Endothelial cell of umbilical vein (primary cell): ENCODE results near the gene CLCN3. TPM values are rescaled to one million over a fixed set of nuclear protein-coding genes. Genes with fewer than 3 reads are reported as not detected.

ENCODE experiments used
- BruUV-seq: library from RNA; stranded (reverse); fragments of 400-500 nt; replicated peaks from 2 replicates; lab custom pipeline; 2021; lab: Mats Ljungman, UMichigan
- CTCF ChIA-PET: fragments of 300-600, 350-600 bp; sonication (Branson Sonifier 250); formaldehyde crosslinking; loops from one replicate; lab custom pipeline; 2021; ENCODE audit warnings: antibody characterized with exemption, inconsistent platforms; lab: Charles Lee
- POLR2A ChIA-PET: fragments of 300-600, 350-600 bp; sonication (Branson Sonifier 250); formaldehyde crosslinking; loops from one replicate; lab custom pipeline; 2021; ENCODE audit warnings: antibody characterized with exemption, inconsistent platforms; lab: Charles Lee
- DNase-seq: peaks from one replicate; pipeline ENCODE4 v3.0.0-alpha.2; 2011; ENCODE audit warnings: low read depth, low spot score
- FAIRE-seq: peaks from 2 replicates; lab custom pipeline; 2011; peaks lifted over from hg19 to GRCh38; lab: Jason Lieb, UNC
- H2AFZ ChIP-seq: 2 replicates; pipeline ENCODE4 v1.6.0; 2012; ENCODE audit warnings: low read depth, low read length, control low read depth, inconsistent platforms
- H3K27ac ChIP-seq: 2 replicates; pipeline ENCODE4 v1.5.1; 2011; ENCODE audit warnings: low read depth, mild to moderate bottlenecking, control low read depth, low read length, moderate library complexity; ENCODE audit not compliant: insufficient read depth
- H3K27me3 ChIP-seq, 2 experiments: 2 replicates each; pipeline versions ENCODE4 v1.6.0 to v1.6.1; 2011; ENCODE audit warnings: low read length in 2 of 2, mixed read lengths in 1 of 2; ENCODE audit not compliant: control insufficient read depth in 2 of 2, insufficient read depth in 2 of 2
- H3K36me3 ChIP-seq, 2 experiments: 2 replicates in 1 of 2; 3 replicates in 1 of 2; pipeline ENCODE4 v1.5.1; 2011; ENCODE audit warnings: low read length in 2 of 2, mild to moderate bottlenecking in 1 of 2, moderate library complexity in 1 of 2; ENCODE audit not compliant: control insufficient read depth in 2 of 2, insufficient read depth in 2 of 2; ENCODE audit errors: extremely low read depth in 1 of 2
- H3K4me1 ChIP-seq: 3 replicates; pipeline ENCODE4 v1.5.1; 2011; ENCODE audit warnings: mild to moderate bottlenecking, low read length; ENCODE audit not compliant: control insufficient read depth, insufficient read depth; ENCODE audit errors: extremely low read depth
- H3K4me2 ChIP-seq: 2 replicates; pipeline ENCODE4 v1.6.1; 2011; ENCODE audit warnings: low read length, control low read depth, mixed read lengths; ENCODE audit not compliant: insufficient read depth
- H3K4me3 ChIP-seq, 3 experiments: fragments of 200-600 bp in 1 of 3; sonication (generic), shearing (Covaris generic) in 1 of 3; replicated peaks in 1 of 3; 2 replicates each; pipeline ENCODE4 v1.5.1; 2011 to 2016; ENCODE audit warnings: control low read depth in 3 of 3, low read length in 3 of 3, mild to moderate bottlenecking in 2 of 3, inconsistent platforms in 1 of 3, low read depth in 1 of 3, moderate library complexity in 1 of 3; ENCODE audit not compliant: insufficient read depth in 1 of 3
- H3K79me2 ChIP-seq: 2 replicates; pipeline ENCODE4 v1.6.0; 2012; ENCODE audit warnings: low read length, inconsistent platforms; ENCODE audit not compliant: control insufficient read depth, insufficient read depth
- H3K9ac ChIP-seq: replicated peaks from 2 replicates; pipeline ENCODE3; 2011; ENCODE audit warnings: low read length, control low read depth; ENCODE audit not compliant: insufficient read depth; ENCODE audit errors: extremely low read depth
- H3K9me1 ChIP-seq: replicated peaks from 3 replicates; pipeline ENCODE4 v1.6.0; 2011; ENCODE audit warnings: mild to moderate bottlenecking, low read length; ENCODE audit not compliant: control insufficient read depth, insufficient read depth; ENCODE audit errors: extremely low read depth
- H3K9me3 ChIP-seq: replicated peaks from 2 replicates; pipeline ENCODE4 v1.5.1; 2012; ENCODE audit warnings: low read length, inconsistent platforms; ENCODE audit not compliant: control insufficient read depth, insufficient read depth
- H4K20me1 ChIP-seq: replicated peaks from 2 replicates; pipeline ENCODE3; 2011; ENCODE audit warnings: mild to moderate bottlenecking, low read length; ENCODE audit not compliant: control insufficient read depth, insufficient read depth; ENCODE audit errors: extremely low read depth
- CTCF ChIP-seq, 2 donors: IDR thresholded peaks; 1 replicate in 1 of 2; 2 replicates in 1 of 2; pipeline ENCODE4 v1.5.1; 2011; ENCODE audit warnings: low read length in 2 of 2, mild to moderate bottlenecking in 2 of 2, moderate library complexity in 2 of 2, control low read depth in 1 of 2, inconsistent platforms in 1 of 2, low read depth in 1 of 2; ENCODE audit not compliant: insufficient read depth in 1 of 2; ENCODE audit errors: extremely low read depth in 1 of 2
- EZH2 ChIP-seq: IDR thresholded peaks from 2 replicates; pipeline ENCODE4 v1.6.1; 2012; ENCODE audit warnings: borderline replicate concordance, low read depth, mild to moderate bottlenecking, moderate library complexity, low read length, inconsistent platforms; ENCODE audit not compliant: severe bottlenecking
- FOS ChIP-seq: IDR thresholded peaks from 2 replicates; pipeline ENCODE4 v1.6.1; 2011; ENCODE audit warnings: mild to moderate bottlenecking, low read length, moderate library complexity, borderline replicate concordance; ENCODE audit not compliant: insufficient read depth
- GATA2 ChIP-seq: IDR thresholded peaks from 2 replicates; pipeline ENCODE4 v1.7.0; 2011; ENCODE audit warnings: low read depth, mild to moderate bottlenecking, moderate library complexity, mixed read lengths, low read length; ENCODE audit not compliant: insufficient read length, insufficient read depth
- JUN ChIP-seq: IDR thresholded peaks from 2 replicates; pipeline ENCODE4 v1.6.1; 2011; ENCODE audit warnings: borderline replicate concordance, low read depth; ENCODE audit not compliant: insufficient read length, insufficient read depth
- MAX ChIP-seq: IDR thresholded peaks from 2 replicates; pipeline ENCODE4 v1.6.1; 2011; ENCODE audit not compliant: insufficient read depth, insufficient read length
- MYC ChIP-seq: IDR thresholded peaks from one replicate; pipeline ENCODE4 v1.6.1; 2011; ENCODE audit warnings: mild to moderate bottlenecking, low read depth, low read length
- POLR2A ChIP-seq: IDR thresholded peaks from 2 replicates; pipeline ENCODE4 v1.6.1; 2012; ENCODE audit warnings: low read depth, mild to moderate bottlenecking, control low read depth, low read length
- POLR2AphosphoS5 ChIP-seq: IDR thresholded peaks from 2 replicates; pipeline ENCODE4 v1.6.1; 2012; ENCODE audit warnings: low read depth, mild to moderate bottlenecking, control low read depth, low read length, moderate library complexity; ENCODE audit not compliant: insufficient read depth
- dilution Hi-C: fragments of 300-500 bp; cut with MboI; formaldehyde crosslinking; loops from one replicate; pipeline ENCODE4 v1.15.0; 2019; ENCODE audit warnings: low sequenced_read_pairs; ENCODE audit not compliant: extremely low pct_ligation_motif_present
- intact Hi-C: fragments of 100-400 bp; cut with micrococcal nuclease; formaldehyde crosslinking; loops from one replicate; pipeline ENCODE4 v1.10.0; 2022
- polyA plus RNA-seq, 4 experiments: library from polyadenylated mRNA; depleted of rRNA in 3 of 4; stranded (reverse) in 3 of 4; unstranded in 1 of 4; fragments of >200 nt; gene quantifications; 2 replicates each; pipeline versions ENCODE4 v1.2.1 to v1.2.3, GENCODE V29; 2011 to 2012; ENCODE audit warnings: missing spikeins in 1 of 4
- total RNA-seq: library from RNA; stranded (reverse); gene quantifications from 2 replicates; pipeline ENCODE4 v1.2.3, GENCODE V29; 2021

The CLCN3 gene
- total and polyA plus RNA-seq, 2 donors (not counting 3 experiments of a cell fraction or from before 2014, with no cell fraction given): 16.5 to 51.4 TPM

GRCh38 chr4:169583563-169583962, 36.8 kb upstream of the CLCN3 start:
- dilution Hi-C loops (no loop called here), intact Hi-C loops (no loop called here)
- no peaks in the 10 kb centered on the region for H4K20me1 ChIP-seq
- no peaks in the 10 kb centered on the region for H3K27me3 ChIP-seq
- H3K9ac ChIP-seq: no peak overlapping the region
- H3K27ac ChIP-seq: no peak overlapping the region
- no peaks in the 10 kb centered on the region for H3K9me1 ChIP-seq
- no peaks in the 10 kb centered on the region for H3K9me3 ChIP-seq
- CTCF ChIA-PET: no interaction called here
- POLR2A ChIA-PET: interaction anchor here (0.5 kb wide), 1 partner anchor 678 kb away, joined by 6 read pairs; no protein-coding TSS in a partner anchor
- no peak overlapping the region for H2AFZ ChIP-seq
- no peaks in the 10 kb centered on the region for H3K79me2 ChIP-seq
- BruUV-seq: no TSS peak
- peaks cover 0 to 2% of the 10 kb centered on the region in 2 experiments for H3K36me3 ChIP-seq
- H3K4me2 ChIP-seq: no peak overlapping the region
- no peak overlapping the region for H3K4me3 ChIP-seq
- TF ChIP-seq CTCF (IDR thresholded peaks at IDR 0.05; ENCODE audit: extremely low read depth in 1 of 2, insufficient read depth in 1 of 2, low read depth in 1 of 2, low read length in 2 of 2) (no peak), MYC (no peak), POLR2A (no peak), POLR2AphosphoS5 (no peak), GATA2 (no peak), JUN (no peak), FOS (no peak), EZH2 (no peak), MAX (no peak)
- no peaks in the 10 kb centered on the region for H3K4me1 ChIP-seq
- DNase-seq: peak; percentile 10
- FAIRE-seq: no peak
